DOHH2 (cell line): Measurements from ENCODE around the gene LIMK1.

Experiments used
- H3F3A ChIP-seq: fragments of 200-600 bp; sonication (generic), shearing (Covaris generic); 2 replicates; pipeline ENCODE4 v1.6.0; 2016; ENCODE audit warnings: antibody characterized with exemption, mild to moderate bottlenecking; ENCODE audit not compliant: control insufficient read depth, insufficient read depth
- H3K27ac ChIP-seq: fragments of 200-600 bp; sonication (generic); 2 replicates; pipeline ENCODE4 v1.5.1; 2014; ENCODE audit warnings: low read depth, mild to moderate bottlenecking, low read length, moderate library complexity
- H3K27me3 ChIP-seq: fragments of 200-600 bp; sonication (generic); 2 replicates; pipeline ENCODE4 v1.6.1; 2014; ENCODE audit warnings: mild to moderate bottlenecking, low read length, mixed read lengths; ENCODE audit not compliant: control insufficient read depth
- H3K36me3 ChIP-seq: fragments of 200-600 bp; sonication (generic); 2 replicates; pipeline ENCODE4 v1.6.1; 2014; ENCODE audit warnings: mild to moderate bottlenecking, low read length, moderate library complexity, mixed read lengths; ENCODE audit not compliant: control insufficient read depth
- H3K4me1 ChIP-seq: fragments of 200-600 bp; sonication (generic); 2 replicates; pipeline ENCODE4 v1.6.1; 2014; ENCODE audit warnings: mild to moderate bottlenecking, low read length, mixed read lengths; ENCODE audit not compliant: control insufficient read depth
- H3K4me2 ChIP-seq: fragments of 200-600 bp; sonication (generic); 2 replicates; pipeline ENCODE4 v1.6.0; 2014; ENCODE audit warnings: mild to moderate bottlenecking, low read length, moderate library complexity
- H3K4me3 ChIP-seq: fragments of 200-600 bp; sonication (generic); 2 replicates; pipeline ENCODE4 v1.5.1; 2014; ENCODE audit warnings: mild to moderate bottlenecking, low read length, mixed read lengths
- H3K79me2 ChIP-seq: fragments of 200-600 bp; sonication (generic); 2 replicates; pipeline ENCODE4 v1.6.1; 2014; ENCODE audit warnings: mild to moderate bottlenecking, low read length, mixed read lengths; ENCODE audit not compliant: control insufficient read depth
- H3K9me2 ChIP-seq: fragments of 200-600 bp; sonication (generic); replicated peaks from 2 replicates; pipeline ENCODE4 v1.6.1; 2014; ENCODE audit warnings: mild to moderate bottlenecking, low read length, mixed read lengths; ENCODE audit not compliant: control insufficient read depth
- H3K9me3 ChIP-seq: fragments of 200-600 bp; sonication (generic); 2 replicates; pipeline ENCODE4 v1.6.1; 2014; ENCODE audit warnings: antibody characterized with exemption, low read length, mixed read lengths; ENCODE audit not compliant: control insufficient read depth, insufficient read depth
- H4K20me1 ChIP-seq: fragments of 200-600 bp; sonication (generic); 2 replicates; pipeline ENCODE4 v1.6.0; 2014; ENCODE audit warnings: low read depth, mild to moderate bottlenecking, antibody characterized with exemption, low read length, moderate library complexity; ENCODE audit not compliant: control insufficient read depth, insufficient read depth
- EZH2phosphoT487 ChIP-seq: fragments of 200-600 bp; sonication (generic); IDR thresholded peaks from 2 replicates; pipeline ENCODE4 v1.6.1; 2017; ENCODE audit warnings: borderline replicate concordance, mild to moderate bottlenecking, antibody characterized with exemption, low read length, moderate library complexity, mixed read lengths
- TF ChIP-seq, protein P1 (sequence below): fragments of 200-600 bp; sonication (generic); IDR thresholded peaks from one replicate; pipeline ENCODE4 v1.5.1; 2014; ENCODE audit warnings: antibody characterized with exemption, mild to moderate bottlenecking, low read depth, low read length; ENCODE audit not compliant: poor library complexity, severe bottlenecking

Gene LIMK1

DNA sequence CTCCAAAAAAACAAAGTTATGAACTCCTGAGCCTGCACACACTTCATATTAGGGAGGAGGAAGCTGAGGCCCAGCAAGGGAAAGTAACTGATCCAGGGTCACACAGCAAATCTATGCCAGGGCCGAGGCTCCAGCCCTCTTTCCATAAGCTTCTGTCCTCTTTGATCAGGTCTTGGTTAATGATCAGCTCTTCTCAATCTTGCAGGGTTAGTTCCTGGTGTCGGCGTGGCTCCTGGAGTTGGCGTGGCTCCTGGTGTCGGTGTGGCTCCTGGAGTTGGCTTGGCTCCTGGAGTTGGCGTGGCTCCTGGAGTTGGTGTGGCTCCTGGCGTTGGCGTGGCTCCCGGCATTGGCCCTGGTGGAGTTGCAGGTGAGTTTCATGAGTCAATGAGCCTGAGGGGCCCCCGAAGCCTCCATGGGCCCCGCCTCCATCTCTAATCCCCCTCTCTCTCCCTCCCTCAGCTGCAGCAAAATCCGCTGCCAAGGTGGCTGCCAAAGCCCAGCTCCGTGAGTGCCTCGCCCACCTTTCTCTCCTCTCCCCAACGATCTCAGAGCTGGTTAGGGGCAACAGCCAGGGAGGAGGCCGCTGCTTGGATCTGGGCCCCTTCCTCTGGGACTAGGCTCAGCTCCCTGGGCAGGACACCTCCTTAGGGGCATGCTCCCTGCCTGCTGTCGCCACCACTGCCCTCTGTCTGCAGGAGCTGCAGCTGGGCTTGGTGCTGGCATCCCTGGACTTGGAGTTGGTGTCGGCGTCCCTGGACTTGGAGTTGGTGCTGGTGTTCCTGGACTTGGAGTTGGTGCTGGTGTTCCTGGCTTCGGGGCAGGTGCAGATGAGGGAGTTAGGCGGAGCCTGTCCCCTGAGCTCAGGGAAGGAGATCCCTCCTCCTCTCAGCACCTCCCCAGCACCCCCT lies 23.7 kb upstream of the LIMK1 start:
- no peak for TF ChIP-seq EZH2phosphoT487
- TF ChIP-seq, protein P1, sequence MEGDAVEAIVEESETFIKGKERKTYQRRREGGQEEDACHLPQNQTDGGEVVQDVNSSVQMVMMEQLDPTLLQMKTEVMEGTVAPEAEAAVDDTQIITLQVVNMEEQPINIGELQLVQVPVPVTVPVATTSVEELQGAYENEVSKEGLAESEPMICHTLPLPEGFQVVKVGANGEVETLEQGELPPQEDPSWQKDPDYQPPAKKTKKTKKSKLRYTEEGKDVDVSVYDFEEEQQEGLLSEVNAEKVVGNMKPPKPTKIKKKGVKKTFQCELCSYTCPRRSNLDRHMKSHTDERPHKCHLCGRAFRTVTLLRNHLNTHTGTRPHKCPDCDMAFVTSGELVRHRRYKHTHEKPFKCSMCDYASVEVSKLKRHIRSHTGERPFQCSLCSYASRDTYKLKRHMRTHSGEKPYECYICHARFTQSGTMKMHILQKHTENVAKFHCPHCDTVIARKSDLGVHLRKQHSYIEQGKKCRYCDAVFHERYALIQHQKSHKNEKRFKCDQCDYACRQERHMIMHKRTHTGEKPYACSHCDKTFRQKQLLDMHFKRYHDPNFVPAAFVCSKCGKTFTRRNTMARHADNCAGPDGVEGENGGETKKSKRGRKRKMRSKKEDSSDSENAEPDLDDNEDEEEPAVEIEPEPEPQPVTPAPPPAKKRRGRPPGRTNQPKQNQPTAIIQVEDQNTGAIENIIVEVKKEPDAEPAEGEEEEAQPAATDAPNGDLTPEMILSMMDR = no peak
- Histone ChIP-seq H3K79me2 (no peaks in the 10 kb centered on the region), H3K9me3 (no peaks in the 10 kb centered on the region), H3K4me3 (no peak overlapping the region), H3K4me1 (peaks cover 14% of the 10 kb centered on the region), H4K20me1 (no peaks in the 10 kb centered on the region), H3F3A (no peaks in the 10 kb centered on the region), H3K27ac (no peak overlapping the region), H3K27me3 (peaks cover 32% of the 10 kb centered on the region), H3K36me3 (no peaks in the 10 kb centered on the region), H3K9me2 (no peaks in the 10 kb centered on the region), H3K4me2 (no peak overlapping the region)

DNA sequence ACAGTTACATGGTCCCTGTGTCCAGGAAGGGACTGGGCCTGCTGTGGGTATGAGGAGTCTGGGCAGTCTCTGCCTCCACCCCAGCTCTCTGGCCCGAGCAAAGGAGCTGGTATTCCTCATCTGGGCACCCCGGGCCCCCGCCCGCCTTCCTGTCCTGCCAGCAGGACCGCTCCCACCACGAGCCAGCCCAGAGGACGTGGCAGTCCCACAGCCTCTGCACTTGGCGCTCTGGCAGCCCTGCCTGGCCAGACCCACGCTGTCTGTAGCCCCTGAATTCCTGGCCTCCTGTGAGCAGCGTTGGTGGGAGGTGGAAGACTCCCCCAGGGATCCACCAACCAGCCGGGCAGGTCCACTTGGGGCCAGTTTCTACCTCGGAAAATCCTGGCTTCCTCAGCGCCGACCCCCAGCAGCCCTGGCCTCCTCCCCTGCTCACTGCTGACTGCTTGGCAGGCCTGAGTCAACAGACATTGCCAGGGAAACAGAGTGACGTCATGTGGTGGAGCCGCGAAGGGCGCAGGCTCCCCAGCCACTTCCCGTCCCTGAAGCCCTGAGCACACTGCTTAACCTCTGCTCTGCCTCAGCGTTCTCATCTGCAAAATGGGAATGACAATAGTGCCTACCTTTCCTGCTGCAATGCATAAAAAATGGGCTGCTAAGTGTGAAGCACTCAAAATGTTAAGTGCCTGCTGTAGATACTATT lies 21.6 kb upstream of the LIMK1 start:
- H3K27me3 ChIP-seq = peaks cover 23% of the 10 kb centered on the region
- H3K27ac ChIP-seq = no peak overlapping the region
- H3F3A ChIP-seq = no peaks in the 10 kb centered on the region
- no peaks in the 10 kb centered on the region for H3K79me2 ChIP-seq
- no peak overlapping the region for H3K4me3 ChIP-seq
- H3K9me2 ChIP-seq = no peaks in the 10 kb centered on the region
- TF ChIP-seq, protein P1 = no peak
- TF ChIP-seq EZH2phosphoT487 = no peak
- no peak overlapping the region for H3K4me2 ChIP-seq
- no peaks in the 10 kb centered on the region for H3K9me3 ChIP-seq
- H3K4me1 ChIP-seq = peaks cover 14% of the 10 kb centered on the region
- H4K20me1 ChIP-seq = no peaks in the 10 kb centered on the region
- no peaks in the 10 kb centered on the region for H3K36me3 ChIP-seq

DNA sequence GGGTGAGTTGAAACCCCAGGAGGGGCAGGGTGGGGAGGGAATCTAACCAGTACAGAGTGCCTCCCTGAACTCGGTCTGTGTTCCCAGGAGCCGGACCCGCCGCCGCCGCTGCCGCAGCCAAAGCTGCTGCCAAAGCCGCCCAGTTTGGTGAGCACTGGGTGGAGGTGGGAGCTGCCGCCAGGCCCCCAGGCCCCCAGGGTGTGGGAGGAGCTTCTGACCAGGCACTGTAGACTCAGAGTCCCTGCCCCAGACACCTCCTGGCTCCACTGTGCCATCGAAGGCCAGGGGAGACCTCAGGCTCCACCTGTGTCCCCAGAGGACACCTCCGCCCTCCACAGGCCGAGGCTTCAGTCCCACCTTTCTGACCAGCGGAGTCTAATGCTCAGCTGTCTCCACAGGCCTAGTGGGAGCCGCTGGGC lies 20.4 kb upstream of the LIMK1 start:
- Histone ChIP-seq H4K20me1 (no peaks in the 10 kb centered on the region), H3K79me2 (no peaks in the 10 kb centered on the region), H3K36me3 (no peaks in the 10 kb centered on the region), H3K9me2 (no peaks in the 10 kb centered on the region), H3K9me3 (no peaks in the 10 kb centered on the region), H3K4me3 (no peak overlapping the region), H3F3A (no peaks in the 10 kb centered on the region), H3K27me3 (peaks cover 11% of the 10 kb centered on the region), H3K27ac (no peak overlapping the region), H3K4me1 (peaks cover 10% of the 10 kb centered on the region), H3K4me2 (no peak overlapping the region)
- no peak for TF ChIP-seq EZH2phosphoT487
- TF ChIP-seq, protein P1 = no peak
